PC-9 (cell line): ENCODE data around the gene PLEKHB1.

ENCODE experiments used
- EZH2 ChIP-seq: fragments of 200-600 bp; sonication (generic); IDR thresholded peaks from 2 replicates; pipeline ENCODE4 v1.8.0; 2017; ENCODE audit warnings: antibody characterized with exemption, low read depth
- TF ChIP-seq, protein P1 (sequence below): fragments of 200-600 bp; sonication (generic); conservative IDR thresholded peaks from 2 replicates; pipeline ENCODE4 v1.6.1; 2017; ENCODE audit warnings: mixed run types, antibody characterized with exemption, mild to moderate bottlenecking, moderate library complexity

DNA sequence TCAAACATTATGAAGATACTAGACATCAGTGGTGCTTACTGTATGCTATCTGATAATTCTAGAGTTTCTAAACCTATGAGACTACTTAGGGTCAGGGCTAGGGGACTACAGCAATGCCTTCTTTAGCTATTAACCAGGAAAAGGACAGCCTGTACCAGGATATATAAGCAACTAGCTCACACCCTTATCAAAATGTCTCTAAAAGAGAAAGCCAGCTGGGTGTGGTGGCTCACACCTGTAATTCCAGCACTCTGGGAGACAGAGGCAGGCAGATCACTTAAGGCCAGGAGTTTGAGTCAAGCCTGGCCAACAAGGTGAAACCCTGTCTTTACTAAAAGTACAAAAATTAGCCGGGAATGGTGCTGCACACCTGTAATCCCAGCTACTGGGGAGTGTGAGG lies 58.7 kb downstream of the PLEKHB1 start:
- TF ChIP-seq, protein P1, sequence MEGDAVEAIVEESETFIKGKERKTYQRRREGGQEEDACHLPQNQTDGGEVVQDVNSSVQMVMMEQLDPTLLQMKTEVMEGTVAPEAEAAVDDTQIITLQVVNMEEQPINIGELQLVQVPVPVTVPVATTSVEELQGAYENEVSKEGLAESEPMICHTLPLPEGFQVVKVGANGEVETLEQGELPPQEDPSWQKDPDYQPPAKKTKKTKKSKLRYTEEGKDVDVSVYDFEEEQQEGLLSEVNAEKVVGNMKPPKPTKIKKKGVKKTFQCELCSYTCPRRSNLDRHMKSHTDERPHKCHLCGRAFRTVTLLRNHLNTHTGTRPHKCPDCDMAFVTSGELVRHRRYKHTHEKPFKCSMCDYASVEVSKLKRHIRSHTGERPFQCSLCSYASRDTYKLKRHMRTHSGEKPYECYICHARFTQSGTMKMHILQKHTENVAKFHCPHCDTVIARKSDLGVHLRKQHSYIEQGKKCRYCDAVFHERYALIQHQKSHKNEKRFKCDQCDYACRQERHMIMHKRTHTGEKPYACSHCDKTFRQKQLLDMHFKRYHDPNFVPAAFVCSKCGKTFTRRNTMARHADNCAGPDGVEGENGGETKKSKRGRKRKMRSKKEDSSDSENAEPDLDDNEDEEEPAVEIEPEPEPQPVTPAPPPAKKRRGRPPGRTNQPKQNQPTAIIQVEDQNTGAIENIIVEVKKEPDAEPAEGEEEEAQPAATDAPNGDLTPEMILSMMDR: no peak
- no peak for TF ChIP-seq EZH2
